DND-41 (cell line): Measurements from ENCODE around the gene ADAMTS13.

Experiments
- ATAC-seq: fragments of 200-7000 bp; cut with Tn5 transposase; 3 replicates; pipeline ENCODE4 v1.9.1; 2021; ENCODE audit warnings: low read depth; ENCODE audit not compliant: insufficient read depth
- DNase-seq: peaks from one replicate; pipeline ENCODE4 v3.0.0-alpha.2; 2020
- H2AFZ ChIP-seq: 2 replicates; pipeline ENCODE4 v1.6.0; 2012; ENCODE audit warnings: low read depth, low read length
- H3K27ac ChIP-seq: 2 replicates; pipeline ENCODE4 v1.5.1; 2012; ENCODE audit warnings: low read length, inconsistent platforms
- H3K27me3 ChIP-seq: fragments of 200-600 bp; sonication (generic); 2 replicates; pipeline ENCODE4 v1.6.0; 2012; ENCODE audit warnings: low read length, mild to moderate bottlenecking, inconsistent platforms; ENCODE audit not compliant: insufficient read depth, poor library complexity
- H3K36me3 ChIP-seq: 2 replicates; pipeline ENCODE4 v1.5.1; 2012; ENCODE audit warnings: low read length, inconsistent platforms; ENCODE audit not compliant: insufficient read depth
- H3K4me1 ChIP-seq: 2 replicates; pipeline ENCODE4 v1.5.1; 2012; ENCODE audit warnings: mild to moderate bottlenecking, low read length; ENCODE audit not compliant: insufficient read depth
- H3K4me2 ChIP-seq: 2 replicates; pipeline ENCODE4 v1.6.0; 2012; ENCODE audit warnings: mild to moderate bottlenecking, moderate library complexity, low read length, inconsistent platforms; ENCODE audit not compliant: insufficient read depth
- H3K4me3 ChIP-seq, 2 experiments: fragments of 200-600 bp in 1 of 2; shearing (Covaris generic) in 1 of 2; 2 replicates each; pipeline ENCODE4 v1.5.1; 2012 to 2016; ENCODE audit warnings: inconsistent platforms in 2 of 2, low read length in 2 of 2, mild to moderate bottlenecking in 2 of 2, low read depth in 1 of 2, moderate library complexity in 1 of 2
- H3K79me2 ChIP-seq: 2 replicates; pipeline ENCODE4 v1.6.0; 2012; ENCODE audit warnings: low read length, inconsistent platforms; ENCODE audit not compliant: insufficient read depth
- H3K9ac ChIP-seq: 2 replicates; pipeline ENCODE4 v1.6.0; 2012; ENCODE audit warnings: low read depth, mild to moderate bottlenecking, inconsistent platforms, low read length, moderate library complexity
- H3K9me3 ChIP-seq: 2 replicates; pipeline ENCODE4 v1.5.1; 2012; ENCODE audit warnings: low read length, moderate library complexity, mild to moderate bottlenecking, inconsistent platforms; ENCODE audit not compliant: insufficient read depth, severe bottlenecking
- H4K20me1 ChIP-seq: 2 replicates; pipeline ENCODE4 v1.6.0; 2012; ENCODE audit warnings: low read length; ENCODE audit not compliant: insufficient read depth
- EZH2 ChIP-seq: IDR thresholded peaks from 3 replicates; pipeline ENCODE4 v1.6.1; 2012; ENCODE audit warnings: borderline replicate concordance, low read depth, mild to moderate bottlenecking, moderate library complexity, low read length, inconsistent platforms; ENCODE audit not compliant: severe bottlenecking
- TF ChIP-seq, protein P1 (sequence below): IDR thresholded peaks from 2 replicates; pipeline ENCODE4 v1.5.1; 2012; ENCODE audit warnings: borderline replicate concordance, low read length, moderate library complexity, mild to moderate bottlenecking; ENCODE audit not compliant: poor library complexity, severe bottlenecking; ENCODE audit errors: extremely low read depth

The ADAMTS13 gene

DNA sequence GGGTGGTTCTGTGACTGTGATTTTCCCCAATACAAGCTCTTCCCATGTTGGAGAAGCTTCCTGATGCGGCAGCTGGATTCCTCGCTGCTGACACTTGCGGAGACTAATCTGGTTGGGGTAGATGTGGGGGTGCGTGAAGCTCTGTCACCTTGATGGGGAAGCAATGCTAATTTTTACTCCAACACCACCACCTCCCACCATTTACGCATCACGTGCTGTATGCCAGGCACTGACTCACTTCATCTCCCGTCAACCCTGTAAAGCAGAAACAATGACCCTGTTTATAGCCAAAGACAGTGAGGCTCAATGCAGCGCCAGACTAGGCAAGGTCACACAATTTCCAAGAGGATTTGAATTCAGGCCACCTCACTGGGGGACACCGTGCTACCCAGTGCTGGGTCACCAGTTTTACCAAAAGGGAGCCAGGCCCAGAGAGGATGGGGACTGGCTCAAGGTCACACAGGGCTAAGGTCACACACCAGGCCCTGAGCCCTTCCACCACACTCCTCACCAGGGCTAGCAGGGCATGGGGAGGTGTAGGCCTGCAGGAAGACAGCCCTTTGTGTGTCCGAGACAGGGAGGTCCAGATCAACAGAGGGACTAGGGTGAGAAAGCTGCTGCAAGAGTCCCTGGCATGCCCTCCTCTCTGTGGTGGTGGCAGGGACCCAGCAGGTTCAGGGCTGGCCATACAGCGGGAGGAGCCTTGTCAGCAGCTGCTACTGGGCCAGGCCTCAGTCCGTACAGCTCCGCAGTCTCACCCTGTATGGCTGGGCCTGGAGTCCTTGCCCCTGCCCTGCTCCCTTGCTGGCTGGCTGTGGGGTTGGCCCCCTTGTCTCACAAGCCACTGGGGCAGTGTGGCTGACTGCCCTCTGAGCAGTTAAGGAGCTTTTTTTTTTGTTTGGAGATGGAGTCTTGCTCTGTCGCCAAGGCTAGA is 42.7 kb upstream of the ADAMTS13 start:
- H3K36me3 ChIP-seq: no peaks in the 10 kb centered on the region; the same call in 1 of the 2 replicates
- H3K27ac ChIP-seq: no peak overlapping the region
- H2AFZ ChIP-seq: no peak overlapping the region
- no peaks in the 10 kb centered on the region for H3K27me3 ChIP-seq
- H3K9me3 ChIP-seq: no peaks in the 10 kb centered on the region
- no peak overlapping the region for H3K4me3 ChIP-seq
- H3K9ac ChIP-seq: no peak overlapping the region
- H3K79me2 ChIP-seq: peaks cover 14% of the 10 kb centered on the region
- ATAC-seq: no peak
- peaks cover 19% of the 10 kb centered on the region for H3K4me1 ChIP-seq
- H4K20me1 ChIP-seq: peaks cover 7% of the 10 kb centered on the region; the same call in 1 of the 2 replicates
- TF ChIP-seq, protein P1, sequence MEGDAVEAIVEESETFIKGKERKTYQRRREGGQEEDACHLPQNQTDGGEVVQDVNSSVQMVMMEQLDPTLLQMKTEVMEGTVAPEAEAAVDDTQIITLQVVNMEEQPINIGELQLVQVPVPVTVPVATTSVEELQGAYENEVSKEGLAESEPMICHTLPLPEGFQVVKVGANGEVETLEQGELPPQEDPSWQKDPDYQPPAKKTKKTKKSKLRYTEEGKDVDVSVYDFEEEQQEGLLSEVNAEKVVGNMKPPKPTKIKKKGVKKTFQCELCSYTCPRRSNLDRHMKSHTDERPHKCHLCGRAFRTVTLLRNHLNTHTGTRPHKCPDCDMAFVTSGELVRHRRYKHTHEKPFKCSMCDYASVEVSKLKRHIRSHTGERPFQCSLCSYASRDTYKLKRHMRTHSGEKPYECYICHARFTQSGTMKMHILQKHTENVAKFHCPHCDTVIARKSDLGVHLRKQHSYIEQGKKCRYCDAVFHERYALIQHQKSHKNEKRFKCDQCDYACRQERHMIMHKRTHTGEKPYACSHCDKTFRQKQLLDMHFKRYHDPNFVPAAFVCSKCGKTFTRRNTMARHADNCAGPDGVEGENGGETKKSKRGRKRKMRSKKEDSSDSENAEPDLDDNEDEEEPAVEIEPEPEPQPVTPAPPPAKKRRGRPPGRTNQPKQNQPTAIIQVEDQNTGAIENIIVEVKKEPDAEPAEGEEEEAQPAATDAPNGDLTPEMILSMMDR: no peak
- TF ChIP-seq EZH2: no peak
- DNase-seq: no peak
- no peak overlapping the region for H3K4me2 ChIP-seq

- no peak overlapping the region for H3K9ac ChIP-seq
- no peaks in the 10 kb centered on the region for H3K27me3 ChIP-seq
- no peak for TF ChIP-seq EZH2
- TF ChIP-seq, protein P1: no peak
- DNase-seq (no peak), ATAC-seq (no peak)
- no peak overlapping the region for H2AFZ ChIP-seq
- H3K4me2 ChIP-seq: no peak overlapping the region
- peaks cover 12% of the 10 kb centered on the region for H3K4me1 ChIP-seq
- H3K9me3 ChIP-seq: no peaks in the 10 kb centered on the region
- H4K20me1 ChIP-seq: no peaks in the 10 kb centered on the region
- no peaks in the 10 kb centered on the region; the same call in 1 of the 2 replicates for H3K36me3 ChIP-seq
- no peak overlapping the region for H3K4me3 ChIP-seq
- no peak overlapping the region for H3K27ac ChIP-seq
- H3K79me2 ChIP-seq: peaks cover 1% of the 10 kb centered on the region
Observed at GRCh38 chr9:133380734-133381133, 41.4 kb upstream of the ADAMTS13 start.

GRCh38 chr9:133382507-133383141 is 39.5 kb upstream of the ADAMTS13 start:
- no peaks in the 10 kb centered on the region for H3K4me1 ChIP-seq
- no peak for TF ChIP-seq EZH2
- TF ChIP-seq, protein P1: no peak
- H3K4me3 ChIP-seq: no peak overlapping the region
- H2AFZ ChIP-seq: no peak overlapping the region
- H3K4me2 ChIP-seq: no peak overlapping the region
- H3K27ac ChIP-seq: no peak overlapping the region
- H3K27me3 ChIP-seq: no peaks in the 10 kb centered on the region
- H3K36me3 ChIP-seq: no peaks in the 10 kb centered on the region
- H3K9me3 ChIP-seq: no peaks in the 10 kb centered on the region
- no peaks in the 10 kb centered on the region for H4K20me1 ChIP-seq
- ATAC-seq: no peak
- H3K9ac ChIP-seq: no peak overlapping the region
- DNase-seq: no peak
- H3K79me2 ChIP-seq: no peaks in the 10 kb centered on the region
